ENCODE measurements around the gene USP48.

DNA sequence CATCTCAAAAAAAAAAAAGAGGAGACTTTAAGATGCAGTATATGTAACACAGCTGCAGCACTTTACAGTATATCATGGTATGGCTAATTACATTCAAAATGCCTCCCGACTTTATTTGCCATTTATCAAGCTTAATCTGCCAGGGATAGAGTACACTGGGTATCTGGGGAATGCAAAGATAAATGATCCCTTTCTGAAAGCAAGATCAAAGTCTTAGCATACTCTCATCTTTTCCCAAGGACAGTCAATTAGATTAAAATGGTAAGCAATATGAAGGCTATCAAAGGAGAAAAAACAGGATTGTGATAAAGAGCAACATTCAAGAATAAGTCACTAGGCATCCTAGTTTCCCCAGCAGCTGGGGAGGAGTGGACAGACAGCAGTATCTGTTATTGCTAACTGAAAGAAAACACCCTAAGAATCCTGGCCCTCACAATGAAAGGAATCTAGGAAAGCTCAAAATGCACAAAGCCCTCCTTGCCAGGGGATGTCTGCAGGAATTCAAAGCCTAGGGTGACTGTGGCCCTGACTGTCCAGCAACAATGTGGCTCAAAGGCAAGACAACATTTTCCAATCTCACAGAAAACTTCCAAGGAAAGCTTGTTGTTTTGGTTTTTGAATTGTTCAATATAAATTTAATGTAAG is 57.1 kb downstream of the USP48 start:
- TF ChIP-seq CTCF (IDR thresholded peaks at IDR 0.05) (no peak), POLR2A (IDR thresholded peaks at IDR 0.05) (no peak), POLR2AphosphoS5 (IDR thresholded peaks at IDR 0.05) (no peak)

All from breast epithelium (tissue), 3 donors.